Endothelial cell of umbilical vein (primary cell): ENCODE data around the gene PDIA5. TPM values are rescaled to one million over a fixed set of nuclear protein-coding genes. Genes with fewer than 3 reads are reported as not detected.

ENCODE experiments used
- BruUV-seq: library from RNA; stranded (reverse); fragments of 400-500 nt; replicated peaks from 2 replicates; lab custom pipeline; 2021; lab: Mats Ljungman, UMichigan
- CTCF ChIA-PET: fragments of 300-600, 350-600 bp; sonication (Branson Sonifier 250); formaldehyde crosslinking; loops from one replicate; lab custom pipeline; 2021; ENCODE audit warnings: antibody characterized with exemption, inconsistent platforms; lab: Charles Lee
- POLR2A ChIA-PET: fragments of 300-600, 350-600 bp; sonication (Branson Sonifier 250); formaldehyde crosslinking; loops from one replicate; lab custom pipeline; 2021; ENCODE audit warnings: antibody characterized with exemption, inconsistent platforms; lab: Charles Lee
- DNase-seq: peaks from one replicate; pipeline ENCODE4 v3.0.0-alpha.2; 2011; ENCODE audit warnings: low read depth, low spot score
- FAIRE-seq: peaks from 2 replicates; lab custom pipeline; 2011; peaks lifted over from hg19 to GRCh38; lab: Jason Lieb, UNC
- H2AFZ ChIP-seq: 2 replicates; pipeline ENCODE4 v1.6.0; 2012; ENCODE audit warnings: low read depth, low read length, control low read depth, inconsistent platforms
- H3K27ac ChIP-seq: 2 replicates; pipeline ENCODE4 v1.5.1; 2011; ENCODE audit warnings: low read depth, mild to moderate bottlenecking, control low read depth, low read length, moderate library complexity; ENCODE audit not compliant: insufficient read depth
- H3K27me3 ChIP-seq, 2 experiments: 2 replicates each; pipeline versions ENCODE4 v1.6.0 to v1.6.1; 2011; ENCODE audit warnings: low read length in 2 of 2, mixed read lengths in 1 of 2; ENCODE audit not compliant: control insufficient read depth in 2 of 2, insufficient read depth in 2 of 2
- H3K36me3 ChIP-seq, 2 experiments: 2 replicates in 1 of 2; 3 replicates in 1 of 2; pipeline ENCODE4 v1.5.1; 2011; ENCODE audit warnings: low read length in 2 of 2, mild to moderate bottlenecking in 1 of 2, moderate library complexity in 1 of 2; ENCODE audit not compliant: control insufficient read depth in 2 of 2, insufficient read depth in 2 of 2; ENCODE audit errors: extremely low read depth in 1 of 2
- H3K4me1 ChIP-seq: 3 replicates; pipeline ENCODE4 v1.5.1; 2011; ENCODE audit warnings: mild to moderate bottlenecking, low read length; ENCODE audit not compliant: control insufficient read depth, insufficient read depth; ENCODE audit errors: extremely low read depth
- H3K4me2 ChIP-seq: 2 replicates; pipeline ENCODE4 v1.6.1; 2011; ENCODE audit warnings: low read length, control low read depth, mixed read lengths; ENCODE audit not compliant: insufficient read depth
- H3K4me3 ChIP-seq, 3 experiments: fragments of 200-600 bp in 1 of 3; sonication (generic), shearing (Covaris generic) in 1 of 3; replicated peaks in 1 of 3; 2 replicates each; pipeline ENCODE4 v1.5.1; 2011 to 2016; ENCODE audit warnings: control low read depth in 3 of 3, low read length in 3 of 3, mild to moderate bottlenecking in 2 of 3, inconsistent platforms in 1 of 3, low read depth in 1 of 3, moderate library complexity in 1 of 3; ENCODE audit not compliant: insufficient read depth in 1 of 3
- H3K79me2 ChIP-seq: 2 replicates; pipeline ENCODE4 v1.6.0; 2012; ENCODE audit warnings: low read length, inconsistent platforms; ENCODE audit not compliant: control insufficient read depth, insufficient read depth
- H3K9ac ChIP-seq: replicated peaks from 2 replicates; pipeline ENCODE3; 2011; ENCODE audit warnings: low read length, control low read depth; ENCODE audit not compliant: insufficient read depth; ENCODE audit errors: extremely low read depth
- H3K9me1 ChIP-seq: replicated peaks from 3 replicates; pipeline ENCODE4 v1.6.0; 2011; ENCODE audit warnings: mild to moderate bottlenecking, low read length; ENCODE audit not compliant: control insufficient read depth, insufficient read depth; ENCODE audit errors: extremely low read depth
- H3K9me3 ChIP-seq: replicated peaks from 2 replicates; pipeline ENCODE4 v1.5.1; 2012; ENCODE audit warnings: low read length, inconsistent platforms; ENCODE audit not compliant: control insufficient read depth, insufficient read depth
- H4K20me1 ChIP-seq: replicated peaks from 2 replicates; pipeline ENCODE3; 2011; ENCODE audit warnings: mild to moderate bottlenecking, low read length; ENCODE audit not compliant: control insufficient read depth, insufficient read depth; ENCODE audit errors: extremely low read depth
- EZH2 ChIP-seq: IDR thresholded peaks from 2 replicates; pipeline ENCODE4 v1.6.1; 2012; ENCODE audit warnings: borderline replicate concordance, low read depth, mild to moderate bottlenecking, moderate library complexity, low read length, inconsistent platforms; ENCODE audit not compliant: severe bottlenecking
- FOS ChIP-seq: IDR thresholded peaks from 2 replicates; pipeline ENCODE4 v1.6.1; 2011; ENCODE audit warnings: mild to moderate bottlenecking, low read length, moderate library complexity, borderline replicate concordance; ENCODE audit not compliant: insufficient read depth
- GATA2 ChIP-seq: IDR thresholded peaks from 2 replicates; pipeline ENCODE4 v1.7.0; 2011; ENCODE audit warnings: low read depth, mild to moderate bottlenecking, moderate library complexity, mixed read lengths, low read length; ENCODE audit not compliant: insufficient read length, insufficient read depth
- JUN ChIP-seq: IDR thresholded peaks from 2 replicates; pipeline ENCODE4 v1.6.1; 2011; ENCODE audit warnings: borderline replicate concordance, low read depth; ENCODE audit not compliant: insufficient read length, insufficient read depth
- MYC ChIP-seq: IDR thresholded peaks from one replicate; pipeline ENCODE4 v1.6.1; 2011; ENCODE audit warnings: mild to moderate bottlenecking, low read depth, low read length
- POLR2A ChIP-seq: IDR thresholded peaks from 2 replicates; pipeline ENCODE4 v1.6.1; 2012; ENCODE audit warnings: low read depth, mild to moderate bottlenecking, control low read depth, low read length
- POLR2AphosphoS5 ChIP-seq: IDR thresholded peaks from 2 replicates; pipeline ENCODE4 v1.6.1; 2012; ENCODE audit warnings: low read depth, mild to moderate bottlenecking, control low read depth, low read length, moderate library complexity; ENCODE audit not compliant: insufficient read depth
- dilution Hi-C: fragments of 300-500 bp; cut with MboI; formaldehyde crosslinking; loops from one replicate; pipeline ENCODE4 v1.15.0; 2019; ENCODE audit warnings: low sequenced_read_pairs; ENCODE audit not compliant: extremely low pct_ligation_motif_present
- intact Hi-C: fragments of 100-400 bp; cut with micrococcal nuclease; formaldehyde crosslinking; loops from one replicate; pipeline ENCODE4 v1.10.0; 2022
- polyA plus RNA-seq, 4 experiments: library from polyadenylated mRNA; depleted of rRNA in 3 of 4; stranded (reverse) in 3 of 4; unstranded in 1 of 4; fragments of >200 nt; gene quantifications; 2 replicates each; pipeline versions ENCODE4 v1.2.1 to v1.2.3, GENCODE V29; 2011 to 2012; ENCODE audit warnings: missing spikeins in 1 of 4
- total RNA-seq: library from RNA; stranded (reverse); gene quantifications from 2 replicates; pipeline ENCODE4 v1.2.3, GENCODE V29; 2021
- TF ChIP-seq, protein P1 (sequence below), 2 donors: IDR thresholded peaks; 1 replicate in 1 of 2; 2 replicates in 1 of 2; pipeline ENCODE4 v1.5.1; 2011; ENCODE audit warnings: low read length in 2 of 2, mild to moderate bottlenecking in 2 of 2, moderate library complexity in 2 of 2, control low read depth in 1 of 2, inconsistent platforms in 1 of 2, low read depth in 1 of 2; ENCODE audit not compliant: insufficient read depth in 1 of 2; ENCODE audit errors: extremely low read depth in 1 of 2
- TF ChIP-seq, protein P2 (sequence below): IDR thresholded peaks from 2 replicates; pipeline ENCODE4 v1.6.1; 2011; ENCODE audit not compliant: insufficient read depth, insufficient read length

The PDIA5 gene
- total and polyA plus RNA-seq, 2 donors (not counting 3 experiments of a cell fraction or from before 2014, with no cell fraction given) = 55.7 to 85.6 TPM

DNA sequence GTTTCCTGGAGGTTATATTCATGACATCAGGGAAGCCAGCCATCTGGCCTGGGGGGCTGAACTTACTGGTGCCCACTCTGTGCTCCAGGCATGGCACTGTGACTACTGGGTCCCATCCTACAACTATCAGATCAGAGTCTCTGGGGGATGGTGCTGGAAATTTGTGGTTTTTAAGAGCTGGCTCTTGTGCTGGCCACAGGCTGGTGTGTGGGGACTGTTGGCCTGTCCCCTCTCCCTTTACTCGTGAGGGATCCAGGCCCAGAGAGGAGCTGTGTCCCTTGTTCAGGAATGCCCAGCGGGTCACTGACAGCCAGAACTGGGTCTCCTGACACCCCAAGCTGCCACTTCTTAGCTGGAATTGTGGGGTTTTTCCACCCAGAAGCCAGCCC, 90.4 kb downstream of the PDIA5 start:
- ChIA-PET CTCF (interaction anchor here (0.7 to 1.9 kb wide), 7 partner anchors 10 to 215 kb away, joined by 3 to 4 read pairs (median 3); no protein-coding TSS in a partner anchor), POLR2A (no interaction called here)
- Histone ChIP-seq H3K79me2 (no peaks in the 10 kb centered on the region), H3K9me1 (no peaks in the 10 kb centered on the region), H3K9ac (no peak overlapping the region), H3K36me3 (peaks cover 14 to 44% of the 10 kb centered on the region in 2 experiments), H3K9me3 (no peaks in the 10 kb centered on the region), H3K4me1 (peaks cover 10% of the 10 kb centered on the region), H2AFZ (no peak overlapping the region), H3K27me3 (no peaks in the 10 kb centered on the region), H3K4me2 (no peak overlapping the region), H3K4me3 (no peak overlapping the region), H4K20me1 (no peaks in the 10 kb centered on the region), H3K27ac (no peak overlapping the region)
- intact Hi-C loops (no loop called here), dilution Hi-C loops (no loop called here)
- no peak for FAIRE-seq
- no peak for TF ChIP-seq MYC
- BruUV-seq = no TSS peak
- DNase-seq = no peak

DNA sequence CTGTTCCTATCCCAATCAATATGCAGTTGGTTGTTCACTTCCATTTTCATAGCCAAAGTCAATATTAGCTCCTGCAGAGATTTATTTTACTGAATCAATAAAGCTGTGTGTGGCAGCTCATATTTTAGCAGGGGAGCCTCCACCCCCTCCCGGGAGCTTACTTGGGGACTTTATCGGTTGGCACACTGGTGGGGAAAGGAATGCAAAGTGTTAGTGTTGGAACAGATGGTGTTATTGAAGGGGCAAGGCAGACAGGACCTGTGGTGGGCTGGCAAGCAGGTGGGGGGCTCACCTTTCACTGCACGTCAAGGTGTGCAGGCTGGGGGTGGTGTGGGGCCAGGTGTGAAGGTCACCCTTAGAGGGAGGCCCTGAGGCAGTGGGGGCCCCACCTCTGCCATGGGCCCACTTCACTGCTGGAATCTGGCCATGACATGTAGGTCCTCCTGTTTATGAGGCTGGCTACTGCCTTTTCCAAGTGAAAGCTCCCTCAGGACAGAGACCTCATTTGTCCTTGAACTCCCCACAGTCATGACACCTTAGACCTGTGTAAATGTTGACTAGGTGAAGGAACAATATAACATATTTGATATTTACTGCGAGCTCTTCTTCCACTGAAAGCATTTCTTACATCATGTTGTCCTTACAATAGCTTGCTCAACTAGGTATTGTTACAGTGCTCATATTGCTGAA, 90.9 kb downstream of the PDIA5 start:
- TF ChIP-seq MYC = no peak
- TF ChIP-seq EZH2 = no peak
- TF ChIP-seq, protein P1, sequence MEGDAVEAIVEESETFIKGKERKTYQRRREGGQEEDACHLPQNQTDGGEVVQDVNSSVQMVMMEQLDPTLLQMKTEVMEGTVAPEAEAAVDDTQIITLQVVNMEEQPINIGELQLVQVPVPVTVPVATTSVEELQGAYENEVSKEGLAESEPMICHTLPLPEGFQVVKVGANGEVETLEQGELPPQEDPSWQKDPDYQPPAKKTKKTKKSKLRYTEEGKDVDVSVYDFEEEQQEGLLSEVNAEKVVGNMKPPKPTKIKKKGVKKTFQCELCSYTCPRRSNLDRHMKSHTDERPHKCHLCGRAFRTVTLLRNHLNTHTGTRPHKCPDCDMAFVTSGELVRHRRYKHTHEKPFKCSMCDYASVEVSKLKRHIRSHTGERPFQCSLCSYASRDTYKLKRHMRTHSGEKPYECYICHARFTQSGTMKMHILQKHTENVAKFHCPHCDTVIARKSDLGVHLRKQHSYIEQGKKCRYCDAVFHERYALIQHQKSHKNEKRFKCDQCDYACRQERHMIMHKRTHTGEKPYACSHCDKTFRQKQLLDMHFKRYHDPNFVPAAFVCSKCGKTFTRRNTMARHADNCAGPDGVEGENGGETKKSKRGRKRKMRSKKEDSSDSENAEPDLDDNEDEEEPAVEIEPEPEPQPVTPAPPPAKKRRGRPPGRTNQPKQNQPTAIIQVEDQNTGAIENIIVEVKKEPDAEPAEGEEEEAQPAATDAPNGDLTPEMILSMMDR (IDR thresholded peaks at IDR 0.05; ENCODE audit: extremely low read depth in 1 of 2, insufficient read depth in 1 of 2, low read depth in 1 of 2, low read length in 2 of 2) = no peak
- no peak for TF ChIP-seq JUN
- TF ChIP-seq FOS = no peak
- no peak for TF ChIP-seq GATA2
- TF ChIP-seq POLR2A = no peak
- TF ChIP-seq, protein P2, sequence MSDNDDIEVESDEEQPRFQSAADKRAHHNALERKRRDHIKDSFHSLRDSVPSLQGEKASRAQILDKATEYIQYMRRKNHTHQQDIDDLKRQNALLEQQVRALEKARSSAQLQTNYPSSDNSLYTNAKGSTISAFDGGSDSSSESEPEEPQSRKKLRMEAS = no peak
- TF ChIP-seq POLR2AphosphoS5 = no peak
- Histone ChIP-seq H3K4me1 (peaks cover 10% of the 10 kb centered on the region), H3K9me3 (no peaks in the 10 kb centered on the region), H3K9ac (no peak overlapping the region), H3K79me2 (no peaks in the 10 kb centered on the region), H3K9me1 (no peaks in the 10 kb centered on the region), H3K4me2 (no peak overlapping the region), H3K4me3 (no peak overlapping the region), H4K20me1 (no peaks in the 10 kb centered on the region), H2AFZ (no peak overlapping the region), H3K36me3 (peaks cover 11 to 42% of the 10 kb centered on the region in 2 experiments), H3K27ac (peak overlapping the region; percentile 10), H3K27me3 (no peaks in the 10 kb centered on the region)
- CTCF ChIA-PET = interaction anchor here (0.7 to 1.9 kb wide), 10 partner anchors 10 to 216 kb away, joined by 3 to 4 read pairs (median 3); no protein-coding TSS in a partner anchor
- BruUV-seq = no TSS peak
- dilution Hi-C loops (no loop called here), intact Hi-C loops (no loop called here)
- DNase-seq (peak; percentile 3), FAIRE-seq (no peak)
- POLR2A ChIA-PET = no interaction called here
